GM21423 (cell line): ENCODE measurements around the gene CALD1.

ENCODE experiments used
- ATAC-seq: cut with Tn5 transposase; IDR thresholded peaks from one replicate; pipeline ENCODE4 v1.9.1; 2021; ENCODE audit warnings: mild to moderate bottlenecking, moderate library complexity; ENCODE audit not compliant: unreplicated experiment

Gene CALD1

DNA sequence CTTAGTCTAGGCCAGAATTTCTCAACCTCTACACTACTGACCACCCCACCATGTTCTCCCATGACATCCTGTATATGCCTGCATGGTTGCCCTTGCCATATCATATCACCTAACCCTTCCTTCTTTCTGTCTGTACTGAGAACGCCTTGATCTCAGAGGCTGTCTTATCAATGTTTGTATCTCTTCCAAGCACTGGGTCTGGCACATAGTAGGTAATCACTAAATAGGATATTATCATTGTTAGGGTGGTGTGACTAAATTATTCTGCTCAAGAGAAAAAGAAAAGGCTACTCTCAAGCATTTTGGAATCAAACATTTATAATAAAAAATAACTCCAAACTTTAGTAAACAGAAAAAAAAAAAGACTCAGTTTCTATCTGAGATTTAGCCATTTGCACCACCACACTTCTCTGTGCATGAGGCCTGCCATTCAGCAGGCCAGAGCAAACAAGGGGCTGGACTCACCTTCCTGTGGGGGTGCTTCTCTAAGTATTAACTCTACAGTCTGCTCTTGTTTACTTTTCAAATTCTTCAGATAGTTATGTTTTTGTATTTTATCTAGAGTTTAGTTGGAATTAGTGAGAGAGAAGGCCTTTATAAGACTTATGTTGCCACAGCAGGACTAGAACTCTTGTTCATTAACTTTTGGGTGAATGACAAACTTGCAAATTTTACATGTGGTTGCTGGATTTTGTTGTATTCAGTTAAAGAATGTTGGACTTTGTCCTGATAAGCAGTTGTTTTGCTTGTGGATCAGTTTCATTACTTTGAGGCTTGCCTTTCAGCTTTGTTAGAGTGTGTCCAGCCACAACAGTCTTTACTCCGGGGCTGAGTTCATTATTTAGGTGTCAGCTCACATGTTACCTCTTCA, 212.3 kb downstream of the CALD1 start:
- no peak for ATAC-seq

DNA sequence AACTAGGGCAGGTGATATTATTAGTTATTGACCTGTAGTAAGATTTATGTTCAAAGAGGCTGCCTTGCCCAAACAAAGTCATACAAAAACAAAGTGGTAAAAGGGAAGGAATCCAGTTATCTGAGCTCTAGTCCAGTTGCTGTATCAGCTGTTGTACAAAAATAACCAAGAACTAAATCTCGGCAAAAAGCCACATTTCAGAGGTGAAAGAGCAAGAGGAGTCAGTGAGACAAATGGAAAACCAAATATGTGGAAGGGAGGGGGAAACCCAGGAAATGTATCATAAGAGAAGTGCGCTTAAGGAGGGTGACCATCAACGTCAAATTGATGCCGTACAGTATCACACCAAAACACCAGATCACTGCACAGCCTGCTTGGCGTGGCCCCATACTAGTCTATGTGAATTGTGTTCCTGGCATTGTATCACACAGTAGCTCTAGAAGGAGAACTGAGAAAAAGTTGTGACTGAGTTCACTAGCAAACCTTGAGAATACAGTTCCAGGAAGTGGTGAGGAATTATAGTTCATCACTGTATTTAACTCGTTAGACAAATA, 213.3 kb downstream of the CALD1 start:
- ATAC-seq, result peak; percentile 64

- no peak for ATAC-seq
Measured at GRCh38 chr7:134993877-134994456, 214.5 kb downstream of the CALD1 start.

- peak; percentile 32 for ATAC-seq
Measured at GRCh38 chr7:134995239-134996096, 216.0 kb downstream of the CALD1 start.

- peak; percentile 43 for ATAC-seq
Measured at GRCh38 chr7:134996097-134996550, 216.7 kb downstream of the CALD1 start.

- ATAC-seq, result no peak
Measured at GRCh38 chr7:134997214-134997885, 217.9 kb downstream of the CALD1 start.

GRCh38 chr7:134999136-134999535, 219.7 kb downstream of the CALD1 start:
- no peak for ATAC-seq

GRCh38 chr7:135001390-135002165, 222.1 kb downstream of the CALD1 start:
- ATAC-seq, result no peak

GRCh38 chr7:135012229-135012628, 232.8 kb downstream of the CALD1 start:
- no peak for ATAC-seq
